SH-SY5Y (cell line): Measurements from ENCODE around the gene TRAF3.

Source experiments
- GATA2 ChIP-seq: IDR thresholded peaks from 2 replicates; pipeline ENCODE4 v1.6.1; 2011; ENCODE audit warnings: mild to moderate bottlenecking, low read depth, low read length
- GATA3 ChIP-seq: IDR thresholded peaks from 2 replicates; pipeline ENCODE4 v1.6.1; 2011; ENCODE audit warnings: low read depth, mild to moderate bottlenecking, low read length, moderate library complexity

GRCh38 chr14:102923925-102924486, 146.8 kb downstream of the TRAF3 start:
- no peak for TF ChIP-seq GATA2
- no peak for TF ChIP-seq GATA3
